ENCODE measurements around the gene CIROP. TPM values are rescaled to one million over a fixed set of nuclear protein-coding genes. Genes with fewer than 3 reads are reported as not detected.

CIROP gene
- total and polyA plus RNA-seq, 4 donors, result 0.06 to 0.61 (median 0.10) TPM

DNA sequence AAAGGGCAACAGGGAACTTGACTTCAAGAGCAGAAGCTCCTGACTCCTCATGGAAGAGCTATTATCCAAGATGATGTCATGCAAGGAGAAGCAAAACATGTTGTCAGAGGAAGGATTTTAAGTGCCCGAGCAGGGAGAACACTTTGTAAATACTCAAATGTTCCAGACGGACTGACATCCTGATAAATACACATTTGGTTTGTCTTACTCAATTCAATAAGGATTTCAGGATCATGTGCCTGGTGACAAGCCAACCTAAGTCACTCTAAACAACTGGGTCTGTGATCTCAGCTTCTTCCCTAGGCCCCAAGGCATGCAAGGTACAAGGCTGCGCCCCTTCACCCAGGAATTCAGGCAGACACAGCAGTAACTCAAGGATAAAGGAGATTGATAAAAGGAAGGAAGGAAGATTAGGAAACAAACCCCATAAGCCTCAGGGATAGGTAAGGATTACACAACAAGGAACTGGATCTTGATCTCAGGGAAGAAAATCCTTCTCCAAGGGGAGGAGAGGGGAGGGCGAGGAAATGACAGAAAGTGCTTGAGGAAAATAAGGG, 41.1 kb upstream of the CIROP start:
- Histone ChIP-seq H3K9me3 (ENCODE audit: control insufficient read depth, insufficient read depth, low read length) (no peaks in the 10 kb centered on the region), H3K36me3 (ENCODE audit: control insufficient read depth, insufficient read depth, low read length) (peaks cover under 1% of the 10 kb centered on the region), H3K4me3 (ENCODE audit: low read depth, low read length) (no peak overlapping the region), H3K27me3 (ENCODE audit: control insufficient read depth, insufficient read depth, low read length) (no peaks in the 10 kb centered on the region), H3K4me1 (ENCODE audit: control insufficient read depth, insufficient read depth, low read length) (no peaks in the 10 kb centered on the region), H3K27ac (ENCODE audit: low read depth, low read length) (no peak overlapping the region)
- no peak for DNase-seq (ENCODE audit: low read depth in 4 of 6, low spot score in 6 of 6)
- WGBS (ENCODE audit: insufficient coverage), result 90% methylated on average over 2 of the region's 4 CpGs

- H3K4me3 ChIP-seq (ENCODE audit: low read depth, low read length), result no peak overlapping the region
- no peak overlapping the region for H3K27ac ChIP-seq (ENCODE audit: low read depth, low read length)
- H3K9me3 ChIP-seq (ENCODE audit: control insufficient read depth, insufficient read depth, low read length), result no peaks in the 10 kb centered on the region
- H3K27me3 ChIP-seq (ENCODE audit: control insufficient read depth, insufficient read depth, low read length), result no peaks in the 10 kb centered on the region
- H3K4me1 ChIP-seq (ENCODE audit: control insufficient read depth, insufficient read depth, low read length), result no peaks in the 10 kb centered on the region
- no peak for DNase-seq (ENCODE audit: low read depth in 4 of 6, low spot score in 6 of 6)
- H3K36me3 ChIP-seq (ENCODE audit: control insufficient read depth, insufficient read depth, low read length), result no peaks in the 10 kb centered on the region
- no CpG with 5 or more reads among the region's 1 CpG for WGBS (ENCODE audit: insufficient coverage)
Observed at GRCh38 chr14:23143911-23144310, 39.1 kb upstream of the CIROP start.

GRCh38 chr14:23142826-23143225, 38.0 kb upstream of the CIROP start:
- no peak overlapping the region for H3K27ac ChIP-seq (ENCODE audit: low read depth, low read length)
- no peaks in the 10 kb centered on the region for H3K4me1 ChIP-seq (ENCODE audit: control insufficient read depth, insufficient read depth, low read length)
- no peak for DNase-seq (ENCODE audit: low read depth in 4 of 6, low spot score in 6 of 6)
- no peaks in the 10 kb centered on the region for H3K27me3 ChIP-seq (ENCODE audit: control insufficient read depth, insufficient read depth, low read length)
- H3K9me3 ChIP-seq (ENCODE audit: control insufficient read depth, insufficient read depth, low read length), result no peaks in the 10 kb centered on the region
- H3K4me3 ChIP-seq (ENCODE audit: low read depth, low read length), result no peak overlapping the region
- 86% methylated on average over 3 of the region's 4 CpGs for WGBS (ENCODE audit: insufficient coverage)
- no peaks in the 10 kb centered on the region for H3K36me3 ChIP-seq (ENCODE audit: control insufficient read depth, insufficient read depth, low read length)

DNA sequence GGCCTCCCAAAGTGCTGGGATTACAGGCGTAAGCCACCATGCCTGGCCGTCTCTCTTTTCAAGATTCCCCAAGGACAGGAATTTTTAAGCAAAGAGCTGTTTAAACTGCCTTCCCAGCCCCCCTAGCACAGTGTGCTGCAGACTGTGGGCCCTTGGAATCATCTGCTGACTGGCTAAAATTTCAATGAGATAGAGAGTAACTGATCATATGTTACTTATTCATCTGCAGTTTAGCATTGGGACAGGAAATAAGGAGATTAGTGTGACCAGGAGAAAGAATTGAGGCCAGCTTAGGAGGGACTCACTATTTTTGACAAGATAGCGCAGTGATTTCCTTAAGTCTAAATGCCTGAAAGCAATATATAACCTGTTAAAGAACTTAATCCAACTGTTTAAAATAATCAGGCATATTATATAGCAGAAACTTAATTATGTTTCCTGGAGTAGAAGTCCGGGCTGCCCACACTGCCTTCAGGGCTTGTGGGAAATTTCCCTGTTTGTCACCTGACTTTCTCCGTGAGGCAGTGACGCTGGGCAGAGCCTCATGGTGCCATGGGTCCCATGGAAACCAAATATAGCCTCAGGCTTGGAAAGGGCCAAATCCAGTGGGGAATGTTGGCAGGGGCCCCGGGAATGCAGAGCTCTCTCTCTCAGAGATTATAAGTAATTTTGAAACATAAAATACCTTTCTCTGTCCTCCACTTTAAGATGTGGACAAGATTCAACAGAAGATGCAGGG, 37.1 kb upstream of the CIROP start:
- Histone ChIP-seq H3K27me3 (ENCODE audit: control insufficient read depth, insufficient read depth, low read length) (no peaks in the 10 kb centered on the region), H3K27ac (ENCODE audit: low read depth, low read length) (no peak overlapping the region), H3K9me3 (ENCODE audit: control insufficient read depth, insufficient read depth, low read length) (no peaks in the 10 kb centered on the region), H3K36me3 (ENCODE audit: control insufficient read depth, insufficient read depth, low read length) (no peaks in the 10 kb centered on the region), H3K4me3 (ENCODE audit: low read depth, low read length) (no peak overlapping the region), H3K4me1 (ENCODE audit: control insufficient read depth, insufficient read depth, low read length) (no peaks in the 10 kb centered on the region)
- WGBS (ENCODE audit: insufficient coverage), result 51% methylated on average over 3 of the region's 7 CpGs
- DNase-seq (ENCODE audit: low read depth in 4 of 6, low spot score in 6 of 6), result peak in 1 of 6 donors; percentile 50

- 90% methylated on average over 5 of the region's 6 CpGs for WGBS (ENCODE audit: insufficient coverage)
- Histone ChIP-seq H3K27ac (ENCODE audit: low read depth, low read length) (no peak overlapping the region), H3K36me3 (ENCODE audit: control insufficient read depth, insufficient read depth, low read length) (no peaks in the 10 kb centered on the region), H3K4me3 (ENCODE audit: low read depth, low read length) (no peak overlapping the region), H3K9me3 (ENCODE audit: control insufficient read depth, insufficient read depth, low read length) (no peaks in the 10 kb centered on the region), H3K27me3 (ENCODE audit: control insufficient read depth, insufficient read depth, low read length) (no peaks in the 10 kb centered on the region), H3K4me1 (ENCODE audit: control insufficient read depth, insufficient read depth, low read length) (no peaks in the 10 kb centered on the region)
- DNase-seq (ENCODE audit: low read depth in 4 of 6, low spot score in 6 of 6), result no peak
Observed at GRCh38 chr14:23140371-23140770, 35.6 kb upstream of the CIROP start.

- WGBS (ENCODE audit: insufficient coverage), result 100% methylated on average over 1 of the region's 2 CpGs
- Histone ChIP-seq H3K36me3 (ENCODE audit: control insufficient read depth, insufficient read depth, low read length) (no peaks in the 10 kb centered on the region), H3K4me3 (ENCODE audit: low read depth, low read length) (no peak overlapping the region), H3K9me3 (ENCODE audit: control insufficient read depth, insufficient read depth, low read length) (no peaks in the 10 kb centered on the region), H3K27ac (ENCODE audit: low read depth, low read length) (no peak overlapping the region), H3K27me3 (ENCODE audit: control insufficient read depth, insufficient read depth, low read length) (no peaks in the 10 kb centered on the region), H3K4me1 (ENCODE audit: control insufficient read depth, insufficient read depth, low read length) (no peaks in the 10 kb centered on the region)
- no peak for DNase-seq (ENCODE audit: low read depth in 4 of 6, low spot score in 6 of 6)
Observed at GRCh38 chr14:23139874-23140273, 35.1 kb upstream of the CIROP start.

DNA sequence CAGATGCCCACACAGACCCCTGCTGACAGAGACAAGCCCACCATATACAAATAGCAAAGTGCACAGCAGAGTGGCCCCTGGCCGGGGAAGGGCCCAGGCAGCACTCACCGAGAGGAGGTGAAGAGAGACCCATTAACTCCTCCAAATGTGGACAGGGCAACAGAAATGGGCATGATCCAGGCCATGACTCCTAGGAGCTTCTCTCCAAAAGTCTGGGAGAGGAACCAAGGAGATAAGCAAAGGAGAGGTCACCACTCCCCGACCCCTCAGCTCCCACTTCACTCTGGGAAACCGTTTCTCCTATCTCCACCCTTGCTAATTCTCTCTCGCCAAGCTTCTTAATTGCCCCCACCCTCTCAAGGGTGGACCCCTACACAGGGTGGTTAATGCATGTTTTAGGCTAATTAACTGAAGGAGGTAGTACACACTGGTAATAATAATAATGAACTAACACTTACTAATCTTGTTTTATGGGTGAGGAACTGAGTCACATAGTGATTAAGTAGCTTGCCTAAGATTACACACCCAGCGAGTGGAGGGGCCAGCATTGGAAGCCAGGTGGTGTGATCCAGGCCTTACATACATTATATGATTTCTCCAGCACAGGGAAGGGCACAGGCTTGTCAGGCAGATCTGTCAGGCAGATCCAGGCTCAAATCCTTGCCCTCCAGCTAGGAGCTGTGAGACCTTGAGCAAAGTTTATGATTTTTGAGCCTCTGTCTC, 33.2 kb upstream of the CIROP start:
- no peaks in the 10 kb centered on the region for H3K27me3 ChIP-seq (ENCODE audit: control insufficient read depth, insufficient read depth, low read length)
- H3K9me3 ChIP-seq (ENCODE audit: control insufficient read depth, insufficient read depth, low read length), result no peaks in the 10 kb centered on the region
- no peaks in the 10 kb centered on the region for H3K4me1 ChIP-seq (ENCODE audit: control insufficient read depth, insufficient read depth, low read length)
- H3K27ac ChIP-seq (ENCODE audit: low read depth, low read length), result no peak overlapping the region
- H3K4me3 ChIP-seq (ENCODE audit: low read depth, low read length), result no peak overlapping the region
- H3K36me3 ChIP-seq (ENCODE audit: control insufficient read depth, insufficient read depth, low read length), result no peaks in the 10 kb centered on the region
- no CpG with 5 or more reads among the region's 6 CpGs for WGBS (ENCODE audit: insufficient coverage)
- DNase-seq (ENCODE audit: low read depth in 4 of 6, low spot score in 6 of 6), result no peak

- H3K4me3 ChIP-seq (ENCODE audit: low read depth, low read length), result no peak overlapping the region
- H3K27ac ChIP-seq (ENCODE audit: low read depth, low read length), result no peak overlapping the region
- 84% methylated on average over 10 of the region's 11 CpGs for WGBS (ENCODE audit: insufficient coverage)
- H3K4me1 ChIP-seq (ENCODE audit: control insufficient read depth, insufficient read depth, low read length), result no peaks in the 10 kb centered on the region
- no peaks in the 10 kb centered on the region for H3K9me3 ChIP-seq (ENCODE audit: control insufficient read depth, insufficient read depth, low read length)
- no peaks in the 10 kb centered on the region for H3K27me3 ChIP-seq (ENCODE audit: control insufficient read depth, insufficient read depth, low read length)
- no peaks in the 10 kb centered on the region for H3K36me3 ChIP-seq (ENCODE audit: control insufficient read depth, insufficient read depth, low read length)
- DNase-seq (ENCODE audit: low read depth in 4 of 6, low spot score in 6 of 6), result no peak
Observed at GRCh38 chr14:23137192-23137812, 32.5 kb upstream of the CIROP start.

- H3K4me1 ChIP-seq (ENCODE audit: control insufficient read depth, insufficient read depth, low read length), result no peaks in the 10 kb centered on the region
- H3K4me3 ChIP-seq (ENCODE audit: low read depth, low read length), result no peak overlapping the region
- no peak for DNase-seq (ENCODE audit: low read depth in 4 of 6, low spot score in 6 of 6)
- H3K27me3 ChIP-seq (ENCODE audit: control insufficient read depth, insufficient read depth, low read length), result no peaks in the 10 kb centered on the region
- H3K9me3 ChIP-seq (ENCODE audit: control insufficient read depth, insufficient read depth, low read length), result no peaks in the 10 kb centered on the region
- no peaks in the 10 kb centered on the region for H3K36me3 ChIP-seq (ENCODE audit: control insufficient read depth, insufficient read depth, low read length)
- 86% methylated on average over 16 of the region's 16 CpGs for WGBS (ENCODE audit: insufficient coverage)
- H3K27ac ChIP-seq (ENCODE audit: low read depth, low read length), result no peak overlapping the region
Observed at GRCh38 chr14:23136566-23137133, 31.9 kb upstream of the CIROP start.

All from spinal cord (tissue), 10 donors.